Gastrocnemius medialis (tissue), 4 donors: ENCODE data around the gene SLC9A5.

Experiments used
- POLR2A ChIP-seq, 2 donors: fragments of 450-650 bp; IDR thresholded peaks; one replicate each; pipeline ENCODE4 v1.6.1; 2017; ENCODE audit warnings: antibody characterized with exemption in 2 of 2, mild to moderate bottlenecking in 2 of 2, moderate library complexity in 2 of 2
- TF ChIP-seq, protein P1 (sequence below), 5 experiments: fragments of 450-650 bp in 3 of 5; fragments of 200-600 bp in 2 of 5; sonication (generic) in 2 of 5; IDR thresholded peaks in 4 of 5; conservative IDR thresholded peaks in 1 of 5; 1 replicate in 4 of 5; 2 replicates in 1 of 5; pipeline ENCODE4 v1.5.1; 2016 to 2019; ENCODE audit warnings: antibody characterized with exemption in 5 of 5, mild to moderate bottlenecking in 3 of 5, moderate library complexity in 3 of 5

DNA sequence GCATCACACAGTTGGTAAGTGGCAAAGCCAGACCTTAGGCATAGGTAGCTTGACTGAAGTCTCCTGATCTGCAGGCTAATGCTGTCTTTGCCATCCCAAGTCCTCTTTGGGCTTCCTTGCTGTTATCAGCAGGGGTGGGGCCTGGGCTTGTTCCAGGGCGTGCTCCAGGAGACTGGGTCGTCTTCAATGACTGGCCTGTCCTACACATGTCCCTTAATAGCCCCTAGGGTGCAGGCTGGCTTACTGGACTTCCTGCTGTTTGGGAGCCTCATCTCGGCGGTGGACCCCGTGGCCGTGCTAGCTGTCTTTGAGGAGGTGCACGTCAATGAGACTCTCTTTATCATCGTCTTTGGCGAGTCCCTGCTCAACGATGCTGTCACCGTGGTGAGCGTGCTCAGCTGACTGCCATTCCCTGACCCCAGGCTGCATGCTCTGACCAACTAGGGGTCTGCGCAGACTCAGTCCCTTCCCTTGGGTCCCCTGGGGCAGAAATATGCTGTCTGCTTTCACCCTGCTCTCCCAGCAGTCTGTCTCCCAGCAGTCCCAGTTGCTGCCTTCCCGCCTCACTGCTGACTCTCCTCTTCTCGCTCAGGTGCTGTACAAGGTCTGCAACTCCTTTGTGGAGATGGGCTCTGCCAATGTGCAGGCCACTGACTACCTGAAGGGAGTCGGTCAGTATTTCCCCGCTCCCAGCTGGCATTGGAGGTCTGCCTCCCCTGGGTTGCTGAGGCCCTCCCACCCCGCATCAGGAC is 6.2 kb downstream of the SLC9A5 start:
- TF ChIP-seq, protein P1, sequence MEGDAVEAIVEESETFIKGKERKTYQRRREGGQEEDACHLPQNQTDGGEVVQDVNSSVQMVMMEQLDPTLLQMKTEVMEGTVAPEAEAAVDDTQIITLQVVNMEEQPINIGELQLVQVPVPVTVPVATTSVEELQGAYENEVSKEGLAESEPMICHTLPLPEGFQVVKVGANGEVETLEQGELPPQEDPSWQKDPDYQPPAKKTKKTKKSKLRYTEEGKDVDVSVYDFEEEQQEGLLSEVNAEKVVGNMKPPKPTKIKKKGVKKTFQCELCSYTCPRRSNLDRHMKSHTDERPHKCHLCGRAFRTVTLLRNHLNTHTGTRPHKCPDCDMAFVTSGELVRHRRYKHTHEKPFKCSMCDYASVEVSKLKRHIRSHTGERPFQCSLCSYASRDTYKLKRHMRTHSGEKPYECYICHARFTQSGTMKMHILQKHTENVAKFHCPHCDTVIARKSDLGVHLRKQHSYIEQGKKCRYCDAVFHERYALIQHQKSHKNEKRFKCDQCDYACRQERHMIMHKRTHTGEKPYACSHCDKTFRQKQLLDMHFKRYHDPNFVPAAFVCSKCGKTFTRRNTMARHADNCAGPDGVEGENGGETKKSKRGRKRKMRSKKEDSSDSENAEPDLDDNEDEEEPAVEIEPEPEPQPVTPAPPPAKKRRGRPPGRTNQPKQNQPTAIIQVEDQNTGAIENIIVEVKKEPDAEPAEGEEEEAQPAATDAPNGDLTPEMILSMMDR (IDR thresholded peaks at IDR 0.05 in 4 of 5, conservative IDR thresholded peaks at IDR 0.05 in 1 of 5), result no peak
- TF ChIP-seq POLR2A (IDR thresholded peaks at IDR 0.05), result no peak
